ENCODE measurements around the gene GCLM.
A peak's percentile ranks its signal among the peaks of the same experiment; 100 is the strongest.

DNA sequence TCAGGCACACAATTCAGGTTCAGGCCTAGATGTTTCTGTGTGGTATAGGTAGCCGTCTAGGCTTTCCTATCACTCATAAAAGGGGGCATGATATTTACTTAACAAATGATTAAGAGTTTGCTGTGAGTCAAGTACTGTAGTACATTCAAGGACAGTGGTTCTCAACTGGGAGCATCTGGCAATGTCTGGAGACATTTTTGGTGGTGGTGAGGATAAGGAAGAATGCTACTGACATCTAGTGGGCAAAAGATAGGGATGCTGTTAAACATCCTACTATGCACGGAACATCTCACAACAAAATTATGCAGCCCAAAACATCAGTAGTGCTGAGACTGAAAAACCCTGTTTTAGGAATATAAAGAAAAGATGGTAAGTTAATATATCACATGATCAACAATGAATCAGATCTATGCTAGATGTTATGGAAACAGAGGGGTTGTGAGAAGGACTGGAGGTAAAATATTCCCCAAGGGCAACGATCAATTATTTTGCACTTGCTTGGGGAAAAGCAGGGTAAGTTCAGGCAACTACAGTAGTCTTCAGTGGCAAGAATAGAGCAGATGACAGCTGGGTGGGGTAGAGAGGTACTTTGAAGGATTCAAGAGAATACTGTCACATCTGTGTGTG lies 35.1 kb downstream of the GCLM start:
- no peak for TF ChIP-seq POLR2A (IDR thresholded peaks at IDR 0.05; ENCODE audit: low read depth)
- TF ChIP-seq, protein P1, sequence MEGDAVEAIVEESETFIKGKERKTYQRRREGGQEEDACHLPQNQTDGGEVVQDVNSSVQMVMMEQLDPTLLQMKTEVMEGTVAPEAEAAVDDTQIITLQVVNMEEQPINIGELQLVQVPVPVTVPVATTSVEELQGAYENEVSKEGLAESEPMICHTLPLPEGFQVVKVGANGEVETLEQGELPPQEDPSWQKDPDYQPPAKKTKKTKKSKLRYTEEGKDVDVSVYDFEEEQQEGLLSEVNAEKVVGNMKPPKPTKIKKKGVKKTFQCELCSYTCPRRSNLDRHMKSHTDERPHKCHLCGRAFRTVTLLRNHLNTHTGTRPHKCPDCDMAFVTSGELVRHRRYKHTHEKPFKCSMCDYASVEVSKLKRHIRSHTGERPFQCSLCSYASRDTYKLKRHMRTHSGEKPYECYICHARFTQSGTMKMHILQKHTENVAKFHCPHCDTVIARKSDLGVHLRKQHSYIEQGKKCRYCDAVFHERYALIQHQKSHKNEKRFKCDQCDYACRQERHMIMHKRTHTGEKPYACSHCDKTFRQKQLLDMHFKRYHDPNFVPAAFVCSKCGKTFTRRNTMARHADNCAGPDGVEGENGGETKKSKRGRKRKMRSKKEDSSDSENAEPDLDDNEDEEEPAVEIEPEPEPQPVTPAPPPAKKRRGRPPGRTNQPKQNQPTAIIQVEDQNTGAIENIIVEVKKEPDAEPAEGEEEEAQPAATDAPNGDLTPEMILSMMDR (IDR thresholded peaks at IDR 0.05), result peak in 1 of 3 experiments; percentile 51
- TF ChIP-seq EP300 (IDR thresholded peaks at IDR 0.05), result no peak
- TF ChIP-seq POLR2AphosphoS5 (IDR thresholded peaks at IDR 0.05), result no peak

All from esophagus muscularis mucosa (tissue), 4 donors.